Uterus (tissue), 2 donors: ENCODE data around the gene RTN1.

Source experiments
- POLR2A ChIP-seq, 2 donors: fragments of 450-650 bp; IDR thresholded peaks; one replicate each; pipeline ENCODE4 v1.6.1; 2016; ENCODE audit warnings: antibody characterized with exemption in 2 of 2, mild to moderate bottlenecking in 1 of 2, moderate library complexity in 1 of 2
- TF ChIP-seq, protein P1 (sequence below), 4 experiments: fragments of 200-600 bp in 2 of 4; fragments of 450-650 bp in 2 of 4; sonication (generic) in 2 of 4; IDR thresholded peaks; one replicate each; pipeline ENCODE4 v1.5.1; 2016 to 2019; ENCODE audit warnings: antibody characterized with exemption in 4 of 4, mild to moderate bottlenecking in 2 of 4, moderate library complexity in 1 of 4

DNA sequence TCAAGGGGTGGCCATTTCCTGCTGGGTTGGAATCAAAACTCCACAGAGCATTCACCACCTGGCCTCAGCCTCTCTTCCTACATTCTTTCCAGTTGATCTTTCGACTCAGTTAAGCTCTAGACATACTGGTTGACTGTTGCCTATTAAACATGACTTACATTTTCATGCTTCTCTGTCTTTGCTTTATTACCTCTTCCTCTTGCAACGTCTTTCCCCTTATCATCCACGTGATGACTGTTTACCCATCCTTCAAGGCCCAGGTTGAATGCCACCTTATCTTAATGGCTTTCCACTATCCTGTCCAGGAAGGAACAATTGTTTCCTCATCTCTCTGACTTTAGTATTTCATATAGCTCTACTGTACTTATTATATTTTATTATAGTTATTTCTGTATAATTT, 269.5 kb downstream of the RTN1 start:
- TF ChIP-seq, protein P1, sequence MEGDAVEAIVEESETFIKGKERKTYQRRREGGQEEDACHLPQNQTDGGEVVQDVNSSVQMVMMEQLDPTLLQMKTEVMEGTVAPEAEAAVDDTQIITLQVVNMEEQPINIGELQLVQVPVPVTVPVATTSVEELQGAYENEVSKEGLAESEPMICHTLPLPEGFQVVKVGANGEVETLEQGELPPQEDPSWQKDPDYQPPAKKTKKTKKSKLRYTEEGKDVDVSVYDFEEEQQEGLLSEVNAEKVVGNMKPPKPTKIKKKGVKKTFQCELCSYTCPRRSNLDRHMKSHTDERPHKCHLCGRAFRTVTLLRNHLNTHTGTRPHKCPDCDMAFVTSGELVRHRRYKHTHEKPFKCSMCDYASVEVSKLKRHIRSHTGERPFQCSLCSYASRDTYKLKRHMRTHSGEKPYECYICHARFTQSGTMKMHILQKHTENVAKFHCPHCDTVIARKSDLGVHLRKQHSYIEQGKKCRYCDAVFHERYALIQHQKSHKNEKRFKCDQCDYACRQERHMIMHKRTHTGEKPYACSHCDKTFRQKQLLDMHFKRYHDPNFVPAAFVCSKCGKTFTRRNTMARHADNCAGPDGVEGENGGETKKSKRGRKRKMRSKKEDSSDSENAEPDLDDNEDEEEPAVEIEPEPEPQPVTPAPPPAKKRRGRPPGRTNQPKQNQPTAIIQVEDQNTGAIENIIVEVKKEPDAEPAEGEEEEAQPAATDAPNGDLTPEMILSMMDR (IDR thresholded peaks at IDR 0.05): no peak
- TF ChIP-seq POLR2A (IDR thresholded peaks at IDR 0.05): no peak
